ENCODE measurements around the gene KCNN3.

The KCNN3 gene

GRCh38 chr1:154746622-154747299 lies 123.3 kb downstream of the KCNN3 start:
- no peak for DNase-seq (ENCODE audit: low read depth)
- TF ChIP-seq MYC (IDR thresholded peaks at IDR 0.05; ENCODE audit: low read depth, low read length): no peak
- TF ChIP-seq MAX (IDR thresholded peaks at IDR 0.05; ENCODE audit: low read depth, low read length): no peak
- no peak for TF ChIP-seq POLR2A (IDR thresholded peaks at IDR 0.05; ENCODE audit: extremely low read depth, insufficient read length)
- TF ChIP-seq CTCF (IDR thresholded peaks at IDR 0.05; ENCODE audit: low read depth, low read length): no peak
- no peak overlapping the region for H3K4me3 ChIP-seq (ENCODE audit: low read depth, low read length)

GRCh38 chr1:154745750-154746425 lies 124.2 kb downstream of the KCNN3 start:
- H3K4me3 ChIP-seq (ENCODE audit: low read depth, low read length): no peak overlapping the region
- no peak for DNase-seq (ENCODE audit: low read depth)
- TF ChIP-seq MYC (IDR thresholded peaks at IDR 0.05; ENCODE audit: low read depth, low read length) (no peak), MAX (IDR thresholded peaks at IDR 0.05; ENCODE audit: low read depth, low read length) (no peak), CTCF (IDR thresholded peaks at IDR 0.05; ENCODE audit: low read depth, low read length) (no peak), POLR2A (IDR thresholded peaks at IDR 0.05; ENCODE audit: extremely low read depth, insufficient read length) (no peak)

- DNase-seq (ENCODE audit: low read depth): peak; percentile 27
- TF ChIP-seq POLR2A (IDR thresholded peaks at IDR 0.05; ENCODE audit: extremely low read depth, insufficient read length) (no peak), MYC (IDR thresholded peaks at IDR 0.05; ENCODE audit: low read depth, low read length) (no peak), CTCF (IDR thresholded peaks at IDR 0.05; ENCODE audit: low read depth, low read length) (no peak), MAX (IDR thresholded peaks at IDR 0.05; ENCODE audit: low read depth, low read length) (no peak)
- H3K4me3 ChIP-seq (ENCODE audit: low read depth, low read length): no peak overlapping the region
These were observed 124.8 kb downstream of the KCNN3 start for GRCh38 chr1:154745286-154745731.

GRCh38 chr1:154744352-154745035 lies 125.6 kb downstream of the KCNN3 start:
- no peak overlapping the region for H3K4me3 ChIP-seq (ENCODE audit: low read depth, low read length)
- TF ChIP-seq MYC (IDR thresholded peaks at IDR 0.05; ENCODE audit: low read depth, low read length) (no peak), POLR2A (IDR thresholded peaks at IDR 0.05; ENCODE audit: extremely low read depth, insufficient read length) (no peak), MAX (IDR thresholded peaks at IDR 0.05; ENCODE audit: low read depth, low read length) (no peak), CTCF (IDR thresholded peaks at IDR 0.05; ENCODE audit: low read depth, low read length) (no peak)
- no peak for DNase-seq (ENCODE audit: low read depth)

- no peak for TF ChIP-seq MYC (IDR thresholded peaks at IDR 0.05; ENCODE audit: low read depth, low read length)
- TF ChIP-seq MAX (IDR thresholded peaks at IDR 0.05; ENCODE audit: low read depth, low read length): no peak
- no peak for TF ChIP-seq POLR2A (IDR thresholded peaks at IDR 0.05; ENCODE audit: extremely low read depth, insufficient read length)
- no peak for TF ChIP-seq CTCF (IDR thresholded peaks at IDR 0.05; ENCODE audit: low read depth, low read length)
- no peak for DNase-seq (ENCODE audit: low read depth)
- H3K4me3 ChIP-seq (ENCODE audit: low read depth, low read length): no peak overlapping the region
These were observed 126.5 kb downstream of the KCNN3 start for GRCh38 chr1:154743526-154744036.
